Tibial artery (tissue), 4 donors: ENCODE measurements around the gene OR2T2.
"Not testable (repeated sequence)": the region's sequence is repeated elsewhere in the genome, so short reads cannot be mapped to it uniquely, and the experiment has no call there.

Source experiments
- DNase-seq, 2 donors: peaks; one replicate each; pipeline ENCODE4 v3.0.0-alpha.2; 2019
- H3K27ac ChIP-seq, 2 donors: fragments of 200-600 bp; sonication (generic) in 1 of 2; 1 replicate in 1 of 2; 2 replicates in 1 of 2; pipeline ENCODE4 v1.5.1; 2018 to 2019; ENCODE audit warnings: mild to moderate bottlenecking in 1 of 2
- H3K27me3 ChIP-seq, 2 donors: fragments of 200-600 bp; sonication (generic) in 1 of 2; one replicate each; pipeline versions ENCODE4 v1.5.1 to v1.6.0; 2016 to 2019
- H3K36me3 ChIP-seq, 3 donors: fragments of 200-600 bp; sonication (generic) in 2 of 3; one replicate each; pipeline ENCODE4 v1.5.1; 2016 to 2019; ENCODE audit warnings: mild to moderate bottlenecking in 2 of 3
- H3K4me1 ChIP-seq, 4 donors: fragments of 200-600 bp; sonication (generic) in 2 of 4; 1 replicate in 3 of 4; 2 replicates in 1 of 4; pipeline ENCODE4 v1.5.1; 2016 to 2019
- H3K4me3 ChIP-seq, 2 donors: fragments of 200-600 bp; sonication (generic) in 1 of 2; 1 replicate in 1 of 2; 2 replicates in 1 of 2; pipeline ENCODE4 v1.5.1; 2018 to 2019; ENCODE audit warnings: mild to moderate bottlenecking in 2 of 2
- H3K9me3 ChIP-seq, 3 donors: fragments of 200-600 bp; sonication (generic) in 1 of 3; one replicate each; pipeline ENCODE4 v1.5.1; 2016 to 2019
- CTCF ChIP-seq, 2 experiments: fragments of 200-600 bp in 1 of 2; fragments of 450-650 bp in 1 of 2; IDR thresholded peaks; one replicate each; pipeline ENCODE4 v1.5.1; 2017 to 2019; ENCODE audit warnings: antibody characterized with exemption in 2 of 2, mild to moderate bottlenecking in 1 of 2, moderate library complexity in 1 of 2
- intact Hi-C: fragments of 100-400 bp; cut with DNase I; formaldehyde crosslinking; loops from one replicate; pipeline ENCODE4 v1.15.0; 2023; ENCODE audit warnings: low total_unique reads

Gene OR2T2

GRCh38 chr1:248449821-248450465, 4.5 kb downstream of the OR2T2 start:
- intact Hi-C loops, H3K36me3 ChIP-seq, H3K4me1 ChIP-seq, H3K27ac ChIP-seq, H3K9me3 ChIP-seq, H3K27me3 ChIP-seq, DNase-seq, H3K4me3 ChIP-seq: not testable (repeated sequence)

GRCh38 chr1:248450466-248451145, 5.2 kb downstream of the OR2T2 start:
- H3K27me3 ChIP-seq, H3K4me3 ChIP-seq, H3K9me3 ChIP-seq, H3K27ac ChIP-seq, intact Hi-C loops, DNase-seq, H3K36me3 ChIP-seq, H3K4me1 ChIP-seq: not testable (repeated sequence)

GRCh38 chr1:248453619-248454018, 8.2 kb downstream of the OR2T2 start:
- H3K4me3 ChIP-seq, H3K27ac ChIP-seq, DNase-seq, H3K9me3 ChIP-seq, intact Hi-C loops, H3K36me3 ChIP-seq, H3K4me1 ChIP-seq, H3K27me3 ChIP-seq: not testable (repeated sequence)

GRCh38 chr1:248455045-248455444, 9.6 kb downstream of the OR2T2 start:
- H3K36me3 ChIP-seq, H3K27ac ChIP-seq, H3K4me1 ChIP-seq, DNase-seq, H3K9me3 ChIP-seq, H3K27me3 ChIP-seq, H3K4me3 ChIP-seq, intact Hi-C loops: not testable (repeated sequence)

GRCh38 chr1:248456635-248457034, 11.2 kb downstream of the OR2T2 start:
- intact Hi-C loops, H3K36me3 ChIP-seq, H3K27me3 ChIP-seq, H3K9me3 ChIP-seq, H3K4me1 ChIP-seq, DNase-seq, H3K4me3 ChIP-seq, H3K27ac ChIP-seq: not testable (repeated sequence)

GRCh38 chr1:248459117-248459516, 13.7 kb downstream of the OR2T2 start:
- intact Hi-C loops, H3K27ac ChIP-seq, H3K4me3 ChIP-seq, H3K4me1 ChIP-seq, H3K27me3 ChIP-seq, DNase-seq, H3K9me3 ChIP-seq, H3K36me3 ChIP-seq: not testable (repeated sequence)

GRCh38 chr1:248471154-248471553, 25.7 kb downstream of the OR2T2 start:
- Histone ChIP-seq H3K36me3 (no peaks in the 10 kb centered on the region), H3K4me1 (no peaks in the 10 kb centered on the region), H3K27me3 (no peaks in the 10 kb centered on the region), H3K27ac (no peak overlapping the region), H3K4me3 (no peak overlapping the region), H3K9me3 (no peaks in the 10 kb centered on the region)
- TF ChIP-seq CTCF (IDR thresholded peaks at IDR 0.05), result no peak
- intact Hi-C loops, result no loop called here
- DNase-seq, result no peak

- intact Hi-C loops, H3K4me3 ChIP-seq, H3K27ac ChIP-seq, H3K36me3 ChIP-seq, H3K27me3 ChIP-seq, DNase-seq, H3K4me1 ChIP-seq, H3K9me3 ChIP-seq: not testable (repeated sequence)
Observed at GRCh38 chr1:248472111-248472510, 26.7 kb downstream of the OR2T2 start.

- intact Hi-C loops, DNase-seq, H3K9me3 ChIP-seq, H3K36me3 ChIP-seq, H3K4me3 ChIP-seq, H3K4me1 ChIP-seq, H3K27me3 ChIP-seq, H3K27ac ChIP-seq: not testable (repeated sequence)
Observed at GRCh38 chr1:248473051-248473450, 27.6 kb downstream of the OR2T2 start, which contains the start of gene OR2T3. Gene OR2T3 (plus strand): TSS chr1:248473351. CDS start chr1:248473351, 0 bp downstream.

- H3K4me1 ChIP-seq, intact Hi-C loops, H3K36me3 ChIP-seq, H3K9me3 ChIP-seq, H3K4me3 ChIP-seq, H3K27ac ChIP-seq, H3K27me3 ChIP-seq, DNase-seq: not testable (repeated sequence)
Observed at GRCh38 chr1:248475660-248476059, 30.2 kb downstream of the OR2T2 start.

- H3K36me3 ChIP-seq, H3K9me3 ChIP-seq, H3K27me3 ChIP-seq, H3K4me3 ChIP-seq, H3K4me1 ChIP-seq, intact Hi-C loops, H3K27ac ChIP-seq, DNase-seq: not testable (repeated sequence)
Observed at GRCh38 chr1:248481686-248482579, 36.5 kb downstream of the OR2T2 start.

- H3K27ac ChIP-seq, H3K9me3 ChIP-seq, DNase-seq, H3K36me3 ChIP-seq, H3K27me3 ChIP-seq, H3K4me1 ChIP-seq, intact Hi-C loops, H3K4me3 ChIP-seq: not testable (repeated sequence)
Observed at GRCh38 chr1:248488289-248488688, 42.9 kb downstream of the OR2T2 start, which contains the start of gene OR2T5. Gene OR2T5 (plus strand): TSS chr1:248488589. CDS start chr1:248488589, 0 bp downstream.

GRCh38 chr1:248496661-248497060, 51.2 kb downstream of the OR2T2 start:
- H3K4me3 ChIP-seq, H3K4me1 ChIP-seq, H3K9me3 ChIP-seq, H3K27ac ChIP-seq, DNase-seq, H3K36me3 ChIP-seq, intact Hi-C loops, H3K27me3 ChIP-seq: not testable (repeated sequence)
